BLaER1 treated with 17β-estradiol and CSF1 and Interleukin-3, amounts not matched to agents 10 nM and 100 nM (cell line): ENCODE measurements around the gene LNP1.
A peak's percentile ranks its signal among the peaks of the same experiment; 100 is the strongest.

ENCODE experiments used
- H3K27ac ChIP-seq, 11 experiments: shearing (Covaris generic); formaldehyde crosslinking; 2 replicates each; pipeline ENCODE4 v1.8.1; 2022
- H3K27me3 ChIP-seq, 11 experiments: shearing (Covaris generic); formaldehyde crosslinking; 2 replicates each; pipeline ENCODE4 v1.8.1; 2022
- H3K36me3 ChIP-seq, 11 experiments: shearing (Covaris generic); formaldehyde crosslinking; 2 replicates each; pipeline ENCODE4 v1.8.1; 2022
- H3K4me1 ChIP-seq, 10 experiments: shearing (Covaris generic); formaldehyde crosslinking; 2 replicates each; pipeline ENCODE4 v1.8.1; 2022
- H3K4me2 ChIP-seq, 11 experiments: shearing (Covaris generic); formaldehyde crosslinking; 2 replicates each; pipeline ENCODE4 v1.8.1; 2022
- H3K4me3 ChIP-seq, 10 experiments: shearing (Covaris generic); formaldehyde crosslinking; 2 replicates each; pipeline ENCODE4 v1.8.1; 2022
- H3K9ac ChIP-seq, 11 experiments: shearing (Covaris generic); formaldehyde crosslinking; 2 replicates each; pipeline ENCODE4 v1.8.1; 2022
- H3K9me3 ChIP-seq, 11 experiments: shearing (Covaris generic); formaldehyde crosslinking; replicated peaks in 1 of 11; 2 replicates each; pipeline ENCODE4 v1.8.1; 2022
- H4K20me1 ChIP-seq, 11 experiments: shearing (Covaris generic); formaldehyde crosslinking; 2 replicates each; pipeline ENCODE4 v1.8.1; 2022
- Cebpa-rat ChIP-seq, 11 experiments: shearing (Covaris generic); IDR thresholded peaks; 2 replicates each; pipeline ENCODE4 v1.8.1; 2022

Gene LNP1

DNA sequence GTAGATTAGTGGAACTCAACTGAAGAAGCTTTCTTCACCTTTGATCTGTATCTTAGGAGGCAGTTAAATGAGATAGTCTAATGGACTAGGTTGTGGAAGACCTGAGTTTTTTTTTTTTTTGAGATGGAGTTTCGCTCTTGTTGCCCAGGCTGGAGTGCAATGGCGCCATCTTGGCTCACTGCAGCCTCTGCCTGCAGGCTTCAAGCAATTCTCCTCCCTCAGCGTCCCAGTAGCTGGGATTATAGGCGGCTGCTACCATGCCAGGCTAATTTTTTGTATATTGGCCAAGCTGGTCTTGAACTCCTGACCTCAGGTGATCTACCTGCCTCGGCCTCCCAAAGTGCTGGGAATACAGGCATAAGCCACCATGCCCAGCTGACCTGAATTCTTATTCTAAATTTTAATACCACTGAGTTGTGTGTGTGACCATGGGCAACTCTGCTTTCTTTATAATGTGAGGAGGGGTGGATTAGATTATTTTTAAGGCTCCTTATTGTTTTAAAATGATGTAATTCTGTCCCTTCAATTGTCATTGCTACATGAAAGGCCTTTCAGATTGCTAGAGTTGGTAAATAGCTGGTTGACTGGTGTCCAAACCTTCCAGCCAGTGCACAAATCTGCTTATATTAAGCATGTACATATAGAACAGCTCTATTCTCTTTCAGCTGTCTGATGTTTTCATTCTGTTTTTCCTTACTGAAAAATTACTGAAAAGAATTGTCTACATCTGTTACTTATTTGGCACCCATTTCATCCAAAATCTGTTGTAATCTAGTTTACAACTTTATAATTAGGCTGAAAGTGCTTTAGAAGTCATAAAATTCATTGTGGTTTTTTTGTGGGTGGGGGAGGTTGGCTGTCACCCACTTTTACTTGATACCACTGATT is 2.3 kb downstream of the LNP1 start:
- Histone ChIP-seq H3K27me3 (no peaks in the 10 kb centered on the region), H3K9me3 (peaks cover 21 to 47% (median 34%) of the 10 kb centered on the region in 11 experiments), H3K36me3 (peaks cover 0 to 18% (median 5%) of the 10 kb centered on the region in 11 experiments; a peak in 7 of 22 replicates), H3K4me1 (peaks cover 32 to 39% (median 35%) of the 10 kb centered on the region in 10 experiments), H3K4me3 (peak overlapping the region in 1 of 10 experiments; percentile 24; a peak in 1 of 20 replicates), H4K20me1 (peaks cover 0 to 20% (median 19%) of the 10 kb centered on the region in 11 experiments; a peak in 19 of 22 replicates), H3K9ac (no peak overlapping the region), H3K4me2 (peak overlapping the region; percentile 46 to 98 (median 94); a peak in 21 of 22 replicates), H3K27ac (no peak overlapping the region)
- TF ChIP-seq Cebpa-rat (IDR thresholded peaks at IDR 0.05) = no peak

GRCh38 chr3:100404250-100404548 is 2.9 kb downstream of the LNP1 start:
- Histone ChIP-seq H3K9ac (no peak overlapping the region), H3K36me3 (peaks cover 0 to 18% (median 5%) of the 10 kb centered on the region in 11 experiments; a peak in 7 of 22 replicates), H3K27me3 (no peaks in the 10 kb centered on the region), H3K27ac (no peak overlapping the region), H3K9me3 (peaks cover 21 to 51% (median 39%) of the 10 kb centered on the region in 11 experiments), H3K4me3 (no peak overlapping the region), H4K20me1 (peaks cover 0 to 14% (median 13%) of the 10 kb centered on the region in 11 experiments; a peak in 19 of 22 replicates), H3K4me2 (peak overlapping the region in 6 of 11 experiments; percentile 46 to 98 (median 92); a peak in 4 of 22 replicates), H3K4me1 (peaks cover 26 to 34% (median 30%) of the 10 kb centered on the region in 10 experiments)
- no peak for TF ChIP-seq Cebpa-rat (IDR thresholded peaks at IDR 0.05)

DNA sequence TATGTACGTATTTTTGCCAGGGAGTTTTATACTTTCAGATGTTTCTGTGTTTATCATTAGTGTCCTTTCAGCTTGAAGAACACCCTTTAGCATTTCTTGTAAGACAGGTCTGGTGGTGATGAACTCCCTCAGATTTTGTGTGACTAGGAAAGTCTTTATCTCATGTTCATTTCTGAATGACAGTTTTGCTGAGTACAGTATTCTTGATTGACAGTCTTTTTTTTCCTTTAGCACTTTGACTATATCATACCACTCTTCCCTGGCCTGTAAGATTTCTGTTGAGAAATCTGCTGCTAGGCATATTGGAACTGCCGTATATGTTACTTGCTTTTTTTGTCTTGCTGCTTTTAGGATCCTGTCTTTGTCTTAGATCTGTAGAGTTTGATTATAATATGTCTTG is 5.8 kb downstream of the LNP1 start:
- H3K27ac ChIP-seq = no peak overlapping the region
- peaks cover 13 to 22% (median 17%) of the 10 kb centered on the region in 10 experiments for H3K4me1 ChIP-seq
- no peak overlapping the region for H3K9ac ChIP-seq
- no peak overlapping the region for H3K4me3 ChIP-seq
- no peak overlapping the region for H3K4me2 ChIP-seq
- TF ChIP-seq Cebpa-rat (IDR thresholded peaks at IDR 0.05) = no peak
- H3K9me3 ChIP-seq = peaks cover 21 to 68% (median 48%) of the 10 kb centered on the region in 11 experiments
- H3K36me3 ChIP-seq = peaks cover 0 to 26% (median 8%) of the 10 kb centered on the region in 11 experiments; a peak in 9 of 22 replicates
- H3K27me3 ChIP-seq = no peaks in the 10 kb centered on the region
- H4K20me1 ChIP-seq = no peaks in the 10 kb centered on the region

GRCh38 chr3:100407977-100408532 is 6.7 kb downstream of the LNP1 start:
- Histone ChIP-seq H3K9me3 (peaks cover 21 to 68% (median 48%) of the 10 kb centered on the region in 11 experiments), H4K20me1 (no peaks in the 10 kb centered on the region), H3K27me3 (no peaks in the 10 kb centered on the region), H3K4me2 (no peak overlapping the region), H3K4me1 (peaks cover 4 to 13% (median 8%) of the 10 kb centered on the region in 10 experiments; a peak in 16 of 20 replicates), H3K36me3 (peaks cover 0 to 26% (median 8%) of the 10 kb centered on the region in 11 experiments; a peak in 9 of 22 replicates), H3K27ac (no peak overlapping the region), H3K9ac (no peak overlapping the region), H3K4me3 (no peak overlapping the region)
- TF ChIP-seq Cebpa-rat (IDR thresholded peaks at IDR 0.05) = no peak

- H3K27me3 ChIP-seq = no peaks in the 10 kb centered on the region
- peaks cover 21 to 45% (median 35%) of the 10 kb centered on the region in 11 experiments for H3K9me3 ChIP-seq
- no peak overlapping the region for H3K4me3 ChIP-seq
- no peak overlapping the region for H3K4me2 ChIP-seq
- no peak for TF ChIP-seq Cebpa-rat (IDR thresholded peaks at IDR 0.05)
- peaks cover 0 to 26% (median 8%) of the 10 kb centered on the region in 11 experiments; a peak in 9 of 22 replicates for H3K36me3 ChIP-seq
- H3K27ac ChIP-seq = no peak overlapping the region
- no peaks in the 10 kb centered on the region for H4K20me1 ChIP-seq
- no peaks in the 10 kb centered on the region for H3K4me1 ChIP-seq
- no peak overlapping the region for H3K9ac ChIP-seq
Observed at GRCh38 chr3:100411091-100411982, 10.0 kb downstream of the LNP1 start.

GRCh38 chr3:100412912-100413590 is 11.7 kb downstream of the LNP1 start:
- Histone ChIP-seq H3K36me3 (peaks cover 0 to 20% (median 6%) of the 10 kb centered on the region in 11 experiments; a peak in 6 of 22 replicates), H4K20me1 (no peaks in the 10 kb centered on the region), H3K27ac (no peak overlapping the region), H3K4me3 (no peak overlapping the region), H3K4me2 (no peak overlapping the region), H3K4me1 (no peaks in the 10 kb centered on the region), H3K9ac (no peak overlapping the region), H3K9me3 (peaks cover 4 to 29% (median 18%) of the 10 kb centered on the region in 11 experiments), H3K27me3 (no peaks in the 10 kb centered on the region)
- TF ChIP-seq Cebpa-rat (IDR thresholded peaks at IDR 0.05) = no peak

DNA sequence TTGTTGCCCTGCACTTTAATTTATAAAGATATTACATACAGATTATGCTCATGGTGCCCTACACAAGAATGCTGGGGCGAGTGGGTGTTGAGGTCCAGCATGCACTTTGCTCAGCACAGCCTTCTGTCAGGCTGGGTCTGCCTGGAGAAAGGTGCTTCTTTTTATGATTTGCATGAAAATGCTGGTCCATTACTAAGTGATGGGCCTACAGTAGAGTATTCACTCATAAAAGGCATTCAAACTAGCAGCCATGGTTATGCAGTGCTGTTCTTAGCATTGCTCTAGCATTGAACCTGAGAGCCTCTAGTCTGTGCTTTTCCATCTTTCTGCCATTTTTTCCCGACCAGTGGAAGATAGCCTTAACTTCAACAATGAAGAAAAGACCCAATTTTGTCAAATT is 12.3 kb downstream of the LNP1 start:
- Histone ChIP-seq H3K4me3 (no peak overlapping the region), H3K4me2 (no peak overlapping the region)

DNA sequence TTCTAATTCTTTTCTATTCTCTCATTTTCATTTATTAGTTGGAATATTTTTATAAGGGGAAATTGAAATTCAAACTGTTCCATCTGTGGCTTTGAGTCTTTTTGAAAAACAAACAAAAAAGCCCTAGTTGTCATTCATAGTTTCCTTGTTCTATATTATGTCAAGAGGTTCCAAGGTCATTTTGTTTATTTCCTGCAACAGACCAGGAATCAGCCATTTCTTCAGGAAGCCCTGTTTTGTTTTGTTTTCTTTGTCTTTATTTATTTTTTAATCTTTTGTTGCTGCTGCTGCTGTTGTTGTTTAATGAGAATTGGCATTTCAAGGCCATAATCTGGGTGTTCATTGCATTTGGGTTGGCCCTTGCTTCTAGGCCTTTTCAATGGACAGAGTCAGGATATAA is 14.8 kb downstream of the LNP1 start:
- H3K4me1 ChIP-seq = peaks cover 0 to 19% (median 10%) of the 10 kb centered on the region in 10 experiments; a peak in 14 of 20 replicates

More for the DNA sequence above, 12.3 kb downstream of the LNP1 start:
- Histone ChIP-seq H3K9me3 (peaks cover 0 to 23% (median 12%) of the 10 kb centered on the region in 11 experiments; a peak in 20 of 22 replicates), H3K36me3 (peaks cover 0 to 14% (median 2%) of the 10 kb centered on the region in 11 experiments; a peak in 5 of 22 replicates), H3K27me3 (no peaks in the 10 kb centered on the region), H4K20me1 (no peaks in the 10 kb centered on the region), H3K4me1 (peaks cover 0 to 2% (median 0%) of the 10 kb centered on the region in 10 experiments; a peak in 3 of 20 replicates), H3K27ac (no peak overlapping the region), H3K9ac (no peak overlapping the region)
- TF ChIP-seq Cebpa-rat (IDR thresholded peaks at IDR 0.05) = no peak

More for the DNA sequence above, 14.8 kb downstream of the LNP1 start:
- Histone ChIP-seq H3K9me3 (peaks cover 0 to 11% (median 9%) of the 10 kb centered on the region in 11 experiments; a peak in 12 of 22 replicates), H3K4me3 (no peak overlapping the region), H3K27me3 (no peaks in the 10 kb centered on the region), H3K27ac (no peak overlapping the region), H3K36me3 (peaks cover 0 to 10% (median 0%) of the 10 kb centered on the region in 11 experiments; a peak in 3 of 22 replicates), H3K9ac (no peak overlapping the region), H4K20me1 (no peaks in the 10 kb centered on the region), H3K4me2 (no peak overlapping the region)
- TF ChIP-seq Cebpa-rat (IDR thresholded peaks at IDR 0.05) = no peak
